ENCODE results near the gene DNAJC1.

Gene DNAJC1

DNA sequence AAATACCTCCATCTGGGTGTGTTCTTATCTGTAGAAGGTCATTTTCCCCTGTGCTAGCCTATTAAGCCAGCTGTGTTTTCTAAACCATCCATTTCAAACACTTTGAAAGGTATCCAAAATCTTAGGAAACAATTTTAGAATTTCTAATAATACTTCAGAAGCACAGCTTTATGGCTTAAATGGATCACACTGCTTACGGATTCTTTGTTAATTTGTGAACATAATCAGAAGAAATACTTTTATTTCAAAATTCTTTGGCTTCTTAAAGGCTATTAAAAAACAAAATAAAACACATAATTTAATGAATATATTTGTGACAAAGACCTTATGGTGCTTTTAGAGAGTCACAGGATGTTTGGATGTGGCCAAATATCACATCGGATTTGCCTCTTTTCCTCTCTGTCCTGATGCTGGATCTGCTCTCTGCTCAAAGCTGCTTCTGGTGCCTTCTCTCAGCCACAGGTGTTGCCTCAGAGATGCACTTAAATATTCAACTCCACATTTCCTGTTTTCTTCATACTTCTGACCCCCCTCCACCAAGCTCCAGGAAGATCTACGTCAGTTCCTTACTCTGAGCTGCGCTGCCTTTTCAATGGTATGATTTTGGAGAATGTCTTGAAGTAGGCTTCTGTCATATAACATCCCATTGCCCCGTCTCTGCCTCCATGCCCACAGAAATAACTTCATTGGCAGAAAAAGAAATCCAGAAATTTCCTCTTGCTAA, 238.9 kb downstream of the DNAJC1 start:
- no peak for DNase-seq (ENCODE audit: low read depth in 2 of 2)

DNA sequence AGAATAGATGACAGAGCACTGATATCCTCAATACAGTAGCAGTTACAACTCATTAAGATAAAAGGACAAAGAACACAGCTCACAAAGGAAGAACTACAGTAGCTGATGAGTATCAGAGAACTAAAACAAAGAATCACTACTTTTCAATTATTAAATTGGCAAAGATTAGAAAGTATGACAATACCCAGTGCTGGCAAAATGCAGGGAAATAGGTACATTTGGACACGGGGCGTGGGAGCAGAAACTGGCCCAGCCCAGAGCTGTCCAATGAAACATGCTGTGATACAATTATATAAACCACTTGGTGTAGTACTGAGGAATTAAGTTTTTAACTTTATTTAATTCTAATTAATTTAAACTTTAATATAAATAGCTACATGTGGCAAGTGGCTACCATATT, 243.2 kb downstream of the DNAJC1 start:
- DNase-seq (ENCODE audit: low read depth in 2 of 2), result no peak

DNA sequence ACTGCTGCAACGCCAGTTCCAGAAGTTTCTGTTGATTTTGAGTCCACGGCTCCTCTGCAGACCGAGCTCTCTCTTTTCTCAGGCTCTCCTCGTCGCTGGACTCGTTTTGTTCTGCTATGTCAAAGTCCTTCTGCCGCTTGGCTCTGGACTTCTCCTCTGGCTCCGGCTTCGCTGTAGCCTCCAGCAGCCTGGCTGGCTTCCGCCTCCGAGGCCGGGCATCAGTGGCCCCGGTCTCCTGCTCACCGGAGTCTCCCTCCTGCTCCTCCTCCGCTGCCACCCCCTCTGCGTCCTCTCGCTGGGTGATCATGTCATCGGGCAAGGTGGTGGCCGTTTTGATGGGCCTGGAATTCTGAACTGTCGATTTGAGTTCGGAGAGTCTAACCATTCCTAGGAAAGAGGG, 244.3 kb downstream of the DNAJC1 start:
- DNase-seq (ENCODE audit: low read depth in 2 of 2), result no peak

DNA sequence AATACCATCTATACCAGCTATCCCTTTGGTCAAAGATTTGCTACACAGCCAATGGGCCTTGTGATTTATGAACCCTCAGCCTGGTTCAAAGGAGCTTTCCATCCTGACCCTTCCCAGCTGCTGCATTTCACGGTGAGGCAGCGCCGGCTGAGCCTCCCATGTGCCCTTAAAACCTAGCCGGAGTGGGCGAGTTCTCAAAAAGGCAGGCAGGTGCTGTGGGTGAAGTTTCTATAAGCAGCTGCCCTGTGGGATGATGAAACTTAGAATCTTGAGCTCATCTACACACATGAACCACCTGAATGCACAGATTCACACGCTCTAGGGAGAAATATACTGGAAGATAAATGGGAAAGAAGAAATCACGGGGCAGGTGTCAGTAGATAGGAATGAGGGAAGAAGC, 244.8 kb downstream of the DNAJC1 start:
- no peak for DNase-seq (ENCODE audit: low read depth in 2 of 2)

DNA sequence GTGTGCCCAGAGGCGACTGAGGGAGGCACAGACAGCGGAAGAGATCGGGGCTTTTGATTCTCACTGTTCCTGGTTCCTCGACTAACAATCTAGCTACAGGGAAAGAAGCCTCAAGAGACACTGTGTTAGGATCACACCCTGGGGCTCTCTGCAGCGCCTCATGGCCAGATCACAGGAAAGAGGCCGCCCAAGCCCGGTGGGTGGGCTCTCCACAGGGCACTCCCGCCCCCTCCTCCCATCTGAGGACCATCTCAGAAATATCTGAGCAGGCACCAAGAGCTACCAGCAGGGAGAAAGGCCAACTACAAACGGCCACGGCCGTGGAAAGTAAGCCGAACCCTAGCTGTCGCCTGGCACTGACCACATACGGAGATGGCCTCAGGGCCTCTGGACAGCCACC, 245.3 kb downstream of the DNAJC1 start:
- no peak for DNase-seq (ENCODE audit: low read depth in 2 of 2)

DNA sequence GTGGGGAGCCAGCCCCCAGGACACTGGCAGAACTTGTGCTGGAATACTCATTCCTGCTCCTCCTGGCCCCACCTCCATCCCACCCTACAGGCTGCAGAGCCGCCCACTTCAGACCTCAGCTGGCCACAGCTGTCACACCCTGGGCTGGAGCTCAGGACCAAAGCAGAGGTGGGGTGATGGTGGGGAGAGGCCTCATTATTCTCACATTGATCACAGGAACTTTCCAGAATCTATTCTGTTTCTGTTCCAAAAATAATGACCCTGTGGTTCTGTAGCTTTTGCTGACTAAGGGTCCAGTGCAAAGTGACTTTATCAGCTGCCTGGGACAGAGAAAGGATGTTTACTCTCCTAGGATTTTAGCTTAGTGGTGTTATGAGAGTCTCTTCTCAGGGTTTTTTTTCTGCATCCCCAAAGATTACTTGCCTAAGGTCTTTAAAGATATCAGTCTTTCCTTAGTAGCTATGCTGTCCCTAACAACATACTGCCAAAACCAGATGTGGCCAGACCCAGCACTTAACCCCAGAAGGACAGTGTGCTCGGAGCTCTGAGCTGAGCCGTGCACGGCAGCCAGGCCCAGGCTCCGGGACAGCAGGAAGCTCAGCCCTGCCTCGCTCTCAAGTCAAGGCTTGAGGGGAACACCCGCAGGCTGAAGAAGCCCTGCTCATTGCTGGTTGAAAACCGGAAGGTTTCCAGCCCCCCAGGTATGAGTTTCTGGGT, 246.2 kb downstream of the DNAJC1 start:
- DNase-seq (ENCODE audit: low read depth in 2 of 2), result no peak

DNA sequence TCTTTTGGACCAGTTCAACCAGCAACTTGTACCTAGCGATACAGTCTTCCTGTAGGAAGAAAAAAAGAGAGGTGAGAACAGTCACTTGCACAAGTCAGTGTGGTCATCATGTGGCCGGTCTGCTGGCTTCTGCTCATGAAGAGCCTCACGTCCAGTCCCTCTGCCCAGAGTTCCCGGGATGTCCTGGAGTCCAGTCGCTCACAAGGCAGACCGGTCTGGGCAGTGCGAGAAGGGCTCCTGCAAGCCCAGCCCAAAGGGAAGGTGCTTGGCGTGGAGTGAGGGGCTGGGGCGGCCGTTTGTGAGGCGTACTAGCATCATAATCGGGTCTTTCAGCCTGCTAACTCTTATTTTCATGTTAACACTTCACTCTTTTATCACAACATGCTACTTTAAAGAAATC, 246.8 kb downstream of the DNAJC1 start:
- no peak for DNase-seq (ENCODE audit: low read depth in 2 of 2)

DNA sequence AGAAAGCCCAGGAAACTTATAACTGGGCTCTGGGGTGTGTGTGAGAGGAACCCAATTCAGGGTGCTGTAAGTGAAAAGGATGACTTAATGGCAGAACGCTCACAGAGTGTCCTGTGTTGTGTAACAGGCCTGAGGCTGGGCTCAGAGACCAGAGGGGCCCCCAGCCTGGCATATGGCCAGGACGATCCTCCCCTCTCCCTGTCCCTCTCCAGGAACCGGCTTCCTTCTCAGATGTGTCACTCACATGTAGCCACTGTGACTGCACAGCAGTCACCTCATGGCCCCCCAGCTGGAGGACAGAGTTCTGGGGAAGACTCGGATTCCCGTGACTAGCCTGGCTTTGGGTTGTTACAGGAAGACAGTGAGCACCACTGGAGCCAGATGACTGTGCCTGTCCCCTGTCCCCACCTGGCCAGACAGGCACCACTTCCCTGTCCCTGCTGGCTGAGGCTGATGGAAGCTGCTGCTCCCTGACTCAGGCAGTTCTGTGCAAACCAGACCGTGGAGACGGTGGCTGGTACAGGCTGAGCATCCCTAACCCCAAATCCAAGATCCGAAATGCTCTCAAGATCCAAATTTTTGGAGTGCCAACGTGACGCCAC, 249.0 kb downstream of the DNAJC1 start:
- no peak for DNase-seq (ENCODE audit: low read depth in 2 of 2)

DNA sequence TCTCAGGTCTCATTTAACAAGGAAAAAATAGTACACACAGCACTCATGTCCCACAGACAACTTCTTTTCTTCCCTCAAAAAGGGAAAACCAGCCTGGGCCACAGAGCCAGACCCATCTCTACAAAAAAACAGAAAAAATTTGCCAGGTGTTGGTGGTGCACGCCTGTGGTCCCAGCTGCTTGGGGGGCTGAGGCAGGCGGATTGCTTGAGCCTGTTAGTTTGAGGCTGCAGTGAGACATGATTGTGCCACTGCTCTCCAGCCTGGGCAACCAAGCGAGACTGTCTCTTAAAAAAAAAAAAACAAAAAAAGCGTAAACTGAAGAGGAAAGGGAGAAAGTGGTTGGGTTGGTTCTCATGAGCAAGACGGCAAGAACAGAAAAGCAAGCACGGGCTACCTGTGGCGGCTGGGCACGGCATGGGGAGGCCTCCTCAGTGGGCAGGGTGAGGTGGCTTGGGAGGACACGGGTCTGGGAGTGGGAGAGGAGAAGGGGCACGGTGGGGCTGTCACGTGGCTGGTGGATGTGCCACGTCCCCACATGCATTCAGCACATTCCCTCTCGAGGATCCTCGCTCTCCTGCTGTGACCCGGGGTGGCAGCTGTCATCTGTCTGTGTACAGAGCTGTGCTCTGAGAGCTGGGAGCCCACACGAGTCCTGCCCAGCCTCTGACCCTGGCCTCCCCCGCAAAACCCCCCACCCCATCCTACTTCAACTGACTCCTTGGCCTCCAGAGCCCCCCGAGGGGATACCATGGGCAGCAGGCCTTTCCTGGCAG, 249.8 kb downstream of the DNAJC1 start:
- no peak for DNase-seq (ENCODE audit: low read depth in 2 of 2)

DNA sequence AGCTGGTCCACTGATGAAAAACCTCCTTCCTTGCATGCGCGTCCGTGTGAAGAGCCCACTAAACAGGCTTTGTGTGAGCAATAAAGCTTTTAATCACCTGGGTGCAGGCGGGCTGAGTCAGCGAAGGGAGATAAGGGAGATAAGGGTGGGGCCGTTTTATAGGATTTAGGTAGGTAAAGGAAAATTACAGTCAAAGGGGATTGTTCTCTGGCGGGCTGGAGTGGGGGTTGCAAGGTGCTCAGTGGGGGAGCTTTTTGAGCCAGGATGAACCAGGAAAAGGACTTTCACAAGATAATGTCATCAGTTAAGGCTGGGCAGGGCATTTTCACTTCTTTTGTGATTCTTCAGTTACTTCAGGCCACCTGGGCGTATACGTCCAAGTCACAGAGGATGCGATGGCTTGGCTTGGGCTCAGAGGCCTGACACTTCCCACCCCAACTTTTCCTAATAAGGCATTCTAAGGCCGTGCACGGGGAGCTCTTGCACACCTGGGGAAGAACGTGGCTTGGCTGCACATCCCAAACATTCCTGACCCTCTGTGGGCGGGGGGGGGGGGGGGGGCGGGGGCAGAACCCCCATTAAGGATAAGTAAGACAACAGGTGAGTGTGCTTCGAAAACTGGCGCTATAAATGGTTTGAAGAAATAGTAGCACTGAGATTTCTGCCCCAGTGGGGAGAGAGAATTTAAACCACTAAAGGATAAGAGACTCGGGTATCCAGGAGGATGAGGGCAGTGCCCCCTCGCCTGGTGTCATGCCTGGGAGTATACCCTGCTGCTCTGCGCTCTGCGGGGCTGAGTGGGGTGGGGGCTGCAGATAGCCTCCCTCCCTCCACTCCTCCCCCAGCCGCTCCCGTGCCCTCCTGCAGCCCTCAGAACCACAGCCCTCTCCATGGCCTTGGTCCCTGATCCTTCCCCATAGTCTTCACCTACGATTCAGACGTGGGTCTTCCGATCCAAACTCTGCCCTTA, 251.9 kb downstream of the DNAJC1 start:
- no peak for DNase-seq (ENCODE audit: low read depth in 2 of 2)

DNA sequence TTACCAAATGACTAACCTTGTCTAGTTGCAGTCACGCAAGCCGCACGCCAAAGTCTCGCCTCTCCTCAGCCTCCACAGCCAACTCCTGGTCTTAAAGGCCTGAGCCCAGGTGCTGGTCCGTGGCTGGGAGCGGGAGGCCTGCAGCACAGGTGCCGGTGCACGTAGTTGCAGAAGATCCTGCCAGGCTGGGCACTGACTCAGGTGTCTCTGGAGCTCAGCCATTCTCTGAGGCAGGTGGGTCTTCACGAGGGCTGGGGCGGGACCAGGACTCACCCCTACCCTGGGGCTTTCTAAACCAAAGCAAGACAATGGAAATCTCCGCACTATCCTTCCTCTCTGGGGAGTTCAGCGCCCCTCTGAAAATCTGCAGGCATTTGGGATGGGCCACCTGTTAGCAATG, 253.1 kb downstream of the DNAJC1 start:
- no peak for DNase-seq (ENCODE audit: low read depth in 2 of 2)

DNA sequence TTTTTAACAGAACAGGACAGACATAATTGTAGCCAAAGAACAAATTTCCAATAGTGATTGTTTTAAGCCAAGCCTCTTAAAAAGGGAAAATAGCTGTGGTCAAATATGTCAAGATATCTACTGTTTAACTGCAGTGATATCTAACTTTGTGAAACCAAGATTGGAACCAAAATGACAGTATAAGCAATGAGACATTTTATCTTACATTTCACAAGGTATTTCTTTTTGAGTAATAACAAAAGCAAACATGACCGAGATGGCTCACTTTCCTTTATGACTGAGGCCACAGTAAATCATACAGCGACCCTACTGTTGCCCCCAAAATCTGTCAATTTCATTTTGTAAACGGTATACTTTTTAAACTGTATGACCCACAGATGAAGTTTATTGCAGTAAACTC, 253.7 kb downstream of the DNAJC1 start:
- no peak for DNase-seq (ENCODE audit: low read depth in 2 of 2)

DNA sequence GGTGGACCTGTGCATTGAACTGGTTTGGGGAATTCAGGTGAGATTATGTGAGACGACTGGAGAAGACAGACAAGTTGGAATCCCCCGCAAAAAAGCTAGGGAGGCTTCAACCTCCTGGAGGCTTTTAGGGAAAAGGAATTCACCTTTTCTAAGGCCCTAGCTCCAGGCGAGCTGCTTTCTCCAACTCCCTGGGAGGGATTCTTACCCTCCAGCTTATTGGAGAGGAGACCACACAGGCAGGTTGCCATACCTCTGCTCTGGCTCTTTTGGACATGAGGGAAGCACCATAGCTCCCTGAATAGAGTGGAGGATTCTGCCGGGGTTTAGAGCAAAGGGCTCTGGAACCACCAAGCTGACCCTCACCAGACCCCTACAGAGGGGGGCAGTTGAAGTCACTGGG, 255.7 kb downstream of the DNAJC1 start:
- DNase-seq (ENCODE audit: low read depth in 2 of 2), result no peak

DNA sequence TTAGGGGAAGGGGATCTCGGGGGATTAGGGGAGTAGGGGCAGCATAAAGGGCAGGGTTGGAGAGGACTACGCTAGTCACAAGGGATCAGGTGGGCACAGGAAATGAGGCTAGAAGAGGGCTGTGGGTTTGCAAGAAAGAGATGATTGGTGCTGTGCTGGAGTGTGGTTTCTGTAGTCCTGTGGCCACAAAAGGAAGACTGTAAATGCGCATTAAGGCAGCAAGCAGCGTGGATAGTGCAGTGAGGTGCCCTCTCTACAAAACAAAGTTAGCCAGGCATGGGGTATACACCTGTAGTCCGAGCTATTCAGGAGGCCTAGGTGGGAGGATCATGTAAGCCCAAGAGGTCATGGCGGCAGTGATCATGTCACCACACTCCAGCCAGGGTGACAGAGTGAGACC, 257.4 kb downstream of the DNAJC1 start:
- no peak for DNase-seq (ENCODE audit: low read depth in 2 of 2)

DNA sequence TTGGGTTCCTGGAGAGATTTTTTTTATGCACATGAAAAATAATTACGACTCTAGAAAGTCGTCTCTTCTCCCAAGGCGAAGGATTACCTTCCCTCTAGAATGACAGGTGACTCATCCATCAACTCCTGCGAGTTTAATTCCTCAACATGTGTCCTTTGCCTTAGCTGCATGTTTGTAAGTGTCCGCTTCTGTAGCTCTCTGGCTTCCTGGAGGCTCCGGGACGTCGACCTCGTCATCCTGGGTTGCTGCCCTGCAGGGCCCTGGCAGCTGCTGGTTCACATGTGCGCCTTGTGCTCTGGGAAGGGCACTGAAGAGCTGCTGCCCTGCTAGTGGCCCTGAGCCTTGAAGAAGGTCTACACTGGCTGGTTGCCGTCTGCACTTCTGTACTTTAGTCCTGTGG, 259.3 kb downstream of the DNAJC1 start:
- no peak for DNase-seq (ENCODE audit: low read depth in 2 of 2)

DNA sequence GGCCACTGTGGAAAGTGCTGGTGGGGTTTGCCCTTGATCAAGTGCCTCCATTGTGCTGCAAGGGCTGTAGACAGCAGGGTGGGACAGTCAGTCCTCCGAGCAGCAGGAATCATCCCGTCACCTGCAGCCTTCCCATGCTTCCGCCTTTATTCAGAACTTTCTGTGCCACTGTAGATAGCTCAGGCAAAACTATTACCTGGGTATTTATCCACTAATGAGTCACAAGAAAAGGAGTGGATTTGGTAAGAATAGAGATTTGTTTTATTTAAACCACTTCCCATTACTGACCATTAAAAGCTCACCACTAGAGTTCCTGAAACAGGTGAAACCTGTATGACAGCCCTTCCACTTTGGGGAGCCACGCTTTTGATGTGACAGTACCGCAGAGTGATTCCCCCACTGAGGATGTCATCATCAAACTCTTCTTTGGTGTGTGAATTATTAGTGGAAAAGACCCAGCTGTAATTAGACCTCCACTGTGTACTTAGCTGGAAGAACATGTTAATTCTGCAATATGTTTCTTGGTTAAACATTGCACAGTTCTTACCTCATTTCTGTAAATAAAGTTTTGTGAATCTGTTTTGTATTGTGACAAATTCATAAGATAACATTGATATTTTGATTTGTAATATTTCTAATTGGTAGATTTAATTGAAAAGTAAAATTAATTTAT, 260.7 kb downstream of the DNAJC1 start:
- DNase-seq (ENCODE audit: low read depth in 2 of 2), result no peak

DNA sequence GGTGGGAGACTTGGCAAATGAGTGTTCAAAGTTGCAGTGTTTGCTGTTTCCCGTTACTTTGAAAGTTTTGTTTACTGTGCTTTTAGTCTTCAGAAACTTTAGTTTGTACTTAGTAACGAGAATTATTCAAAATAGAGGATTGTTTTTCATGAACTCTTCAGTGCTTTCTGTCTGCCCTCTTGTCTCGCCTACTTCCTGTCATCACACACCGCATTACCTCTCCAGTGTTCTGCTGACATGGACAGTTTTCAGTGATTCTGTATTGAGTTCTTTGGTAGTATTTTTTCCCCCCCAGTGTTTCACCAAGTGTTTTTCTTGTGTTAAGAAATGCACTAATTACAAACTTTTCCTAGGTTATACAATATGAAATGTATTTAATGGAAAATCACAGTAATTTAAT, 262.5 kb downstream of the DNAJC1 start:
- no peak for DNase-seq (ENCODE audit: low read depth in 2 of 2)

DNA sequence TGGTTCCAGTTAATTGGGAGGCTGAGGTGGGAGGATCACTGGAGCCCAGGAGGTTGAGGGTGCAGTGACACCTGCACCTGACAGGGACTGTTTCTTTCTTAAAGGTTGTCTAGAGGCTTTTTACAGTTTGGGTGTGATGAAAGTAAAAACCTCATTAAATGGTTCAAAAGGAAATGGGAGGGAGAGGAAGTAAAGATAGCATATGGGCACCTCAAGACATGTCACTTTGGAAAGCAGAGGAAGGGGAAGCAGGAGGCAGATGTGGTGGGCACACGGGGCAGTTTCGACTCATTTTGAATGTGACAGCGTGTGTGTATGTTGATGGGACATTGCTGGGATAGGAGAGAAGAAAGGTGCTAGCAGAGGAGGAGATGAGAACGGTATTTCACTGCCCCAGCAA, 266.4 kb downstream of the DNAJC1 start:
- DNase-seq (ENCODE audit: low read depth in 2 of 2), result no peak

DNA sequence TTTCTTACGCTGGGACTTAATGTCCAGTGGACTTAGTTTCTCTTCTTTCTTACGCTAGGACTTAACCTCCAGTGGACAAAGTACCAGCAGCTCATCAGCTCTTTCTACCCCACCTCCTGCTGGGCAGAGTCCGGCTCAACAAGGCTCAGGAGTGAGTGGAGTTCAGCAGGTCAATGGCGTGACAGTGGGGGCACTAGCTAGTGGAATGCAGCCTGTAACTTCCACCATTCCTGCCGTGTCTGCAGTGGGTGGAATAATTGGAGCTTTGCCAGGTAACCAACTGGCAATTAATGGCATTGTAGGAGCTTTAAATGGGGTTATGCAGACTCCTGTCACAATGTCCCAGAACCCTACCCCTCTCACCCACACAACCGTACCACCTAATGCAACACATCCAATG, 269.8 kb downstream of the DNAJC1 start:
- DNase-seq (ENCODE audit: low read depth in 2 of 2), result no peak

DNA sequence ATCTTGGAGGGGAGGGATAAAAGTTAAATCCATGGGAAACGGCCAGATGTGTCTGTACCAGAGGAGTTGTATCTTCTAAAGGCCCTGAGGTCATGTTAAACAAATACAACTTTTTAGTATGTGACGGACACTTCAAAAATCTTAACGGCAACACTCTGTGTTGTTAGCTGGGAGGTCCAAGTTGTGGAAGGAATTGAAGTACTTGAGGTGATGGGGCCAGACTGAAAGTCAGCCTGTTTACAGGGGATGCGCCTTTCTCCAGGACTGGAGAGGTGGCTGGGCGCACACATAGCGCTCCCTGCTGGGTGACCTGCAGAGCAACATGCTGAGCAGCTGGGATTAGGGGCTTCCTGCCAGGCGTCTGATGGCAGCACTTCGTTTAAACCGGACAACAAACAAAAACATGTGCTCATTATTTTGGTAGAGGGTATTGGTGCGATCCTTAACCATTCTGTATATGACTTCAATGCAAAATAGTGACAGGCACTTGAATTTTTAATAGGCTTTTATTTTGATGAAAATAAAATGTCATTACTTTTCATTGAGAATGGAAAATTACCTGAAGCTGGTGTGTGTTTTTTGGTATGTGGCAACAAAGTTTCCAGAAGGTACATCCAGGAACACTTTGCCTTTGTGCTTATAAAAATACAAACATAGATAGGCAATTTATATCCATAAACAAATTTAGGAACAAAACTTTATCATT, 271.3 kb downstream of the DNAJC1 start:
- DNase-seq (ENCODE audit: low read depth in 2 of 2), result peak; percentile 32 to 42
